ENCODE data around the gene HBG2. TPM values are rescaled to one million over a fixed set of nuclear protein-coding genes. Genes with fewer than 3 reads are reported as not detected.
A peak's percentile ranks its signal among the peaks of the same experiment; 100 is the strongest.

Gene HBG2
- total and polyA plus RNA-seq, 9 of the 15 experiments (the other 6 are each of a cell fraction or from before 2014, with no cell fraction given) = 1,626 to 58,619 (median 10,515) TPM

- TF ChIP-seq ZNF175 (CRISPR knock-in tag; IDR thresholded peaks at IDR 0.05; ENCODE audit: low read depth) (no peak), POU5F1 (IDR thresholded peaks at IDR 0.05; ENCODE audit: borderline replicate concordance, low read depth, low read length, partially characterized antibody) (no peak), CBFA2T3 (IDR thresholded peaks at IDR 0.05) (peak; percentile 83), RNF2 (IDR thresholded peaks at IDR 0.05) (no peak), WHSC1 (IDR thresholded peaks at IDR 0.05; ENCODE audit: low read length) (no peak), ELF2 (CRISPR knock-in tag; IDR thresholded peaks at IDR 0.05) (no peak), ZSCAN32 (CRISPR knock-in tag; IDR thresholded peaks at IDR 0.05) (no peak), ZNF668 (CRISPR knock-in tag; IDR thresholded peaks at IDR 0.05) (no peak), HNRNPLL (IDR thresholded peaks at IDR 0.05; ENCODE audit: low read depth, low read length, poor library complexity, severe bottlenecking) (no peak), CEBPB (tag; IDR thresholded peaks at IDR 0.05) (no peak), FOXM1 (IDR thresholded peaks at IDR 0.05; ENCODE audit: low read depth) (peak; percentile 29; the same call in 1 of the 2 replicates), FOXM1 (CRISPR knock-in tag; IDR thresholded peaks at IDR 0.05; ENCODE audit: low read depth) (no peak), ATF1 (CRISPR knock-in tag; IDR thresholded peaks at IDR 0.05) (no peak), ATF1 (tag; IDR thresholded peaks at IDR 0.05) (no peak), CSDE1 (IDR thresholded peaks at IDR 0.05) (no peak), SNAPC5 (CRISPR knock-in tag; IDR thresholded peaks at IDR 0.05) (no peak), SRSF3 (IDR thresholded peaks at IDR 0.05; ENCODE audit: insufficient read depth, low read length) (no peak), SFPQ (IDR thresholded peaks at IDR 0.05; ENCODE audit: low read depth, low read length) (no peak), MAFG (tag; conservative IDR thresholded peaks at IDR 0.05) (no peak), MTA2 (IDR thresholded peaks at IDR 0.05; ENCODE audit: low read depth) (0 out of 2 replicates have a peak, but pooled peaks have one; percentile 4), MEF2A (IDR thresholded peaks at IDR 0.05; ENCODE audit: control insufficient read depth, low read depth, low read length) (no peak), TCF3 (CRISPR knock-in tag; IDR thresholded peaks at IDR 0.05) (peak; percentile 65), RERE (CRISPR knock-in tag; IDR thresholded peaks at IDR 0.05; ENCODE audit: borderline replicate concordance) (no peak)
Observed at GRCh38 chr11:5224538-5225479, 29.8 kb downstream of the HBG2 start (continued).
